Stromal cell of bone marrow (primary cell): ENCODE data around the gene TSPAN1.

Experiments used
- DNase-seq: peaks from one replicate; pipeline ENCODE4 v3.0.0-alpha.2; 2012; ENCODE audit warnings: low read depth

The TSPAN1 gene

GRCh38 chr1:46187106-46187869 is 12.4 kb downstream of the TSPAN1 start:
- DNase-seq = no peak

- no peak for DNase-seq
Measured at GRCh38 chr1:46188295-46189030, 13.6 kb downstream of the TSPAN1 start.

- no peak for DNase-seq
Measured at GRCh38 chr1:46190539-46190938, 15.7 kb downstream of the TSPAN1 start.

- no peak for DNase-seq
Measured at GRCh38 chr1:46191033-46191701, 16.3 kb downstream of the TSPAN1 start.

- no peak for DNase-seq
Measured at GRCh38 chr1:46192171-46192570, 17.3 kb downstream of the TSPAN1 start.

GRCh38 chr1:46193285-46193684 is 18.4 kb downstream of the TSPAN1 start:
- no peak for DNase-seq

GRCh38 chr1:46193984-46194570 is 19.2 kb downstream of the TSPAN1 start:
- DNase-seq = no peak

GRCh38 chr1:46194641-46195193 is 19.8 kb downstream of the TSPAN1 start:
- no peak for DNase-seq

- DNase-seq = no peak
Measured at GRCh38 chr1:46196609-46197008, 21.7 kb downstream of the TSPAN1 start.

GRCh38 chr1:46197560-46197963 is 22.7 kb downstream of the TSPAN1 start:
- no peak for DNase-seq

GRCh38 chr1:46197964-46198811 is 23.3 kb downstream of the TSPAN1 start, which contains the start of gene POMGNT1:
POMGNT1 (minus strand) TSS chr1:46198434; CDS start chr1:46197821, 613 bp downstream.
- no peak for DNase-seq

GRCh38 chr1:46199233-46199749 is 24.4 kb downstream of the TSPAN1 start:
- DNase-seq = no peak

GRCh38 chr1:46203738-46204405 is 29.0 kb downstream of the TSPAN1 start:
- DNase-seq = no peak

- DNase-seq = no peak
Measured at GRCh38 chr1:46204406-46204742, 29.5 kb downstream of the TSPAN1 start.

- DNase-seq = no peak
Measured at GRCh38 chr1:46205141-46205540, 30.3 kb downstream of the TSPAN1 start.

- DNase-seq = no peak
Measured at GRCh38 chr1:46205791-46206190, 30.9 kb downstream of the TSPAN1 start.

- no peak for DNase-seq
Measured at GRCh38 chr1:46206399-46206798, 31.5 kb downstream of the TSPAN1 start.

GRCh38 chr1:46210561-46210960 is 35.7 kb downstream of the TSPAN1 start:
- no peak for DNase-seq

GRCh38 chr1:46211051-46211450 is 36.2 kb downstream of the TSPAN1 start:
- DNase-seq = no peak

- no peak for DNase-seq
Measured at GRCh38 chr1:46215504-46215903, 40.6 kb downstream of the TSPAN1 start.

- DNase-seq = no peak
Measured at GRCh38 chr1:46218443-46218842, 43.6 kb downstream of the TSPAN1 start.
